Right kidney (tissue), 1 donor: ENCODE results near the gene SNX11.

ENCODE experiments used
- DNase-seq: peaks from one replicate; pipeline ENCODE4 v3.0.0-alpha.2; 2016

The SNX11 gene

DNA sequence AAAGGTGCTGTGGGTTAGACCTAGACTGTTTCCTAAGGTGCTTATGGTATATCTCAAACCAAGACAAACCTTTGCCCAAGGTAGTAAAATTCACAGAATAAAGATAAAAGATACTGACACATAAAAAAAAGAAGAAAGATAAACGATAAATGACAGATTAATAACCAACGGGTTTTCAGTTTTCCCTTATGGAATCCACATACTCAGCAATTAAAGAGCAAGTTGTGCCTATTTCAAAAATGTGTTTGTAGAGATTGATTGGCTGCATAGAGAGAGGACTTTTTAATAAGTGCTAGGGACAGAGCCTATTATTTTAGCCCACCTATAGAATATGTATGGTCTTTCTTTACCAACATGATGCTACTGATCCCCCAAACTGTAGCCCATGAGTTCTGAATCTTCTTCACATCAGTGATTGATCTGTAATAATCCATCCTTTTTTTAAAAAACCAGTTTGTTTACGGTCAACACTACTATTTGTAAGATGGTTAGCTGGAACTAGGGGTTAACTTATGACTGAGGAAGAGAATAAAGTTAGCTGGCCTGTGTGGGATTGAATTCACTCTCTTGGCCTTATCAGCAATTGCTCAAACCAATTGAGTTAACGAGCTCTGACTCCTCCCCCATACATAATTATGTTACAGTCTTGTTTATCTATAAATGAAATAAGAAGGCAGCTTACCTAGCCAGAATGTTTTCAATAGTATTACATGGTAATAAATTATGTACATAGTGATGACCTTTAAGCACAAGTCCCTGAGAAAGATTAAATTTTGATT, 53.8 kb downstream of the SNX11 start:
- no peak for DNase-seq

DNA sequence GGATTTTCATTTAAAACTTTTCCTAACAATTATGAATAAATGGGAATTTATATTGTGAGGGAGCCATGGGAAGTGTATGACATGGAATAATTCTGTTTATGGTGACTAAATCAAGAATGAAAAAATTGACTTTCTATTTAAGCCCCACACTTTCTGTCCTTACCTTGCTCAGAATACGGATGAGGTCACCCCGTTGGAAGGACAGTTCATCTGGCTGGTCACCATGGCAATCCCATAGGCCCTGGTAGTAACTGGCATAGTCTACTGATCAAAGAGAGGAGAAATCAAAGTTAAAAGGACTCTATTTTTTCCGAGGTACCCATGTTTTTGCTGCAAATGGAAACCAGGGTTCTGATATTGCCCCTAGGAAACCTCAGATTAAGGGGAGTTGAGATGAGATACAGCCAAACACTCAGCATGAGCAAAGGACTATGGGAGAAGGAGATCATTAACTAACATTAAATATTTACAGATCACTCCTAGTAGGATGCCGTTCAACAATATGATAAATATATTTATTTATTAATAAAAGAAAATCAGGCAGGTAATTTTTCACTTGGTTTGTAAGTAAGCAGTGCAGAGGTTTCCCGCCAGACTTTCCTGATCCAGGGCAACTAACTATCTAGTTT, 54.9 kb downstream of the SNX11 start:
- DNase-seq, result no peak

DNA sequence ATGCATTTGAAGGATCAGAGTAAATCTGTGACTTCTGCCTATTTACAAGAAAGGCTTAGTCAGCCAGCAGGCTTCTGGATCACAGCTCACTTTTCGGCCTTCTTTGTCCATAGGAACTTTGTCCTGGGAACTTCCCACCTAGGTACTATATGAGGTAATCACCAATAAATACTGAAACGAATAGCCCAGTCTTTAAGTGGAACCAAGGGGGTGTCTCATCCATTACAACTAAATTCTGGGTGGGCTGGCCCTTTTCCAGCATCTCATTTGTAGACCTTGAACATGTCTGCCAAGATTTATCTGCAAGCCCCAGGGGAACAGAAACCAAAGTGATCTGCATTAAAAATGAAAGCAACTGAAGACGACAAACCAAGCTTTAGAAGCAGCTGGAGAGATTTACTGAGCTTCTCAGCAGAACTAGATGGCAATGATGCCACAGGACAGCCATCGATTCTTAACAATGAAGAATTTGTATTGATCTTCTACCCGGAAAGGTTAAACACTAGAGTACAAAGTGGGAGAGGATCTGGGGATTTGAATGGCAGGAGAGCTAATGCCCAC, 55.5 kb downstream of the SNX11 start:
- DNase-seq, result no peak

DNA sequence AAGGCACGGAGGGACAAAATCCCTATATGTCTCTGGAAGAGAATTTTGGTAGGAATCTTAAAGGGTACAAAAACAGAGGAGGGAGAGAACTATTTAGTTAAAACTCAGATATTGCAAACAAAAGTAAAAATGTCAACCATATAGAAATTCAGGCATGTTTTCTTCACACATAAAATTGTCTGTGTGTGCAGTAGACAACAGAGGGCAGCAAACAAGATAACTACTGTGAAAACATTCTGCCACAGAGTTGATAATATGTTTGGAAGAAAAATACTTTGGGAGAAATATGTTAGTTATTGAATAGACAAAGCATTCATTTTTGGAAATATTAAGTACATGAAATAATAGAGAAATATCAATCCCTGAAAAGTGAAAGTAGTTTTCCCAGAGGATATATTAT, 56.2 kb downstream of the SNX11 start:
- DNase-seq, result no peak

DNA sequence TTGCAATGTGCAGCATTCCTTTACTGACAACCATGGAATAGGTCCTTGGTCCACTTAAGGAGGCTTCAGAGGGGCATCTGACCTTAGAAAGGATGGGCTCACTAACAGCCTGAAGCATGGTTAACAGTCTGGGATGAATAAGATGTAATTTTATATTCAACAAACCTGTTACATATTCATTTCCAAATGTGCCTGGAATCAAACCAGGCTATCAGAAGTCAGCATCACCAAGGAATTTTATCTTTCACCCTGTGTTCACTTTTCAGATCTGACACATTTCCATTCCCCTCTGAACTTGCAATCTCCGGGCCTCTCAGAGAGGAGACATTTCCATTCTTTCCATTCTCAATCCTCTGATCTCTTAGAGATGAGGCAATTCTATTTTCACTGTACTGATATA, 62.4 kb downstream of the SNX11 start:
- no peak for DNase-seq
